ENCODE measurements around the gene LRIG1. TPM values are rescaled to one million over a fixed set of nuclear protein-coding genes. Genes with fewer than 3 reads are reported as not detected.

LRIG1 gene
- total and polyA plus RNA-seq, 9 of the 15 experiments (the other 6 are each of a cell fraction or from before 2014, with no cell fraction given), result 0.05 to 0.38 (median 0.13) TPM; not detected in 3

GRCh38 chr3:66342717-66343356 lies 158.0 kb downstream of the LRIG1 start (continued):
- TF ChIP-seq, protein P1, sequence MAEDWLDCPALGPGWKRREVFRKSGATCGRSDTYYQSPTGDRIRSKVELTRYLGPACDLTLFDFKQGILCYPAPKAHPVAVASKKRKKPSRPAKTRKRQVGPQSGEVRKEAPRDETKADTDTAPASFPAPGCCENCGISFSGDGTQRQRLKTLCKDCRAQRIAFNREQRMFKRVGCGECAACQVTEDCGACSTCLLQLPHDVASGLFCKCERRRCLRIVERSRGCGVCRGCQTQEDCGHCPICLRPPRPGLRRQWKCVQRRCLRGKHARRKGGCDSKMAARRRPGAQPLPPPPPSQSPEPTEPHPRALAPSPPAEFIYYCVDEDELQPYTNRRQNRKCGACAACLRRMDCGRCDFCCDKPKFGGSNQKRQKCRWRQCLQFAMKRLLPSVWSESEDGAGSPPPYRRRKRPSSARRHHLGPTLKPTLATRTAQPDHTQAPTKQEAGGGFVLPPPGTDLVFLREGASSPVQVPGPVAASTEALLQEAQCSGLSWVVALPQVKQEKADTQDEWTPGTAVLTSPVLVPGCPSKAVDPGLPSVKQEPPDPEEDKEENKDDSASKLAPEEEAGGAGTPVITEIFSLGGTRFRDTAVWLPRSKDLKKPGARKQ (CRISPR knock-in tag; IDR thresholded peaks at IDR 0.05), result no peak
- no peak for TF ChIP-seq ZNF644 (tag; IDR thresholded peaks at IDR 0.05; ENCODE audit: low read depth)
- no peak for TF ChIP-seq SIN3B (IDR thresholded peaks at IDR 0.05; ENCODE audit: low read depth)
- no peak for TF ChIP-seq ZEB2 (IDR thresholded peaks at IDR 0.05)

DNA sequence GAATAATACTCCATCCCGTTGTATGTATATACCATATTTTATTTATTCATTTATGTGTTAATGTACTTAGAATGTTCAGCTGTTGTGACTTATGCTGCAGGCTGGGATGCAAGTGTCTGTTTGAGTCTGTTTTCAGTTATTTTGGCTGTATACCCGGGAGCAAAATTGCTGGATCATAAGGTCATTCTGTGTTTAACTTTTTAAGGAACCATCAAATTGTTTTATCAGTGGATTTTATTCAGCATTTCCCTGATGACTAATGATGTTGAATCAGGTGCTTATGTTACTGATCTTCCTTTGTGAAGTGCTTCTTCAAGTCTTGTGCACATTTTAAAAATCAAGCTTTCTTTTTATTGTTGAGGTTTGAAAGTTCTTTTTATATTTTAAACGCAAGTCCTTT lies 161.9 kb downstream of the LRIG1 start:
- no peak overlapping the region for H3K4me3 ChIP-seq
- H3K4me2 ChIP-seq (ENCODE audit: insufficient read depth, low read length), result no peak overlapping the region
- CTCF ChIA-PET (ENCODE audit: low intra/inter-chr PET ratio), result no interaction called here
- POLR2A ChIA-PET, result interaction anchor here (0.7 to 1.0 kb wide), 2 partner anchors 24 to 62 kb away, joined by 3 read pairs; no protein-coding TSS in a partner anchor
- no peak for FAIRE-seq
- no peaks in the 10 kb centered on the region for H3K4me1 ChIP-seq (replicated peaks in 1 of 2; ENCODE audit: control insufficient read depth in 2 of 2, insufficient read depth in 2 of 2, low read length in 2 of 2)
- no peaks in the 10 kb centered on the region for H3K9me1 ChIP-seq (ENCODE audit: control insufficient read depth, insufficient read depth, low read length)
- DNase-seq (ENCODE audit: extremely low read depth in 1 of 4, low spot score in 3 of 4), result no peak
- no peak overlapping the region for H3K27ac ChIP-seq (ENCODE audit: extremely low read depth, low read depth, low read length)
- H4K20me1 ChIP-seq (replicated peaks; ENCODE audit: control insufficient read depth, insufficient read depth, low read length), result no peaks in the 10 kb centered on the region
- H3K9me3 ChIP-seq (replicated peaks; ENCODE audit: control insufficient read depth, insufficient read depth, low read depth, low read length), result no peaks in the 10 kb centered on the region
- WGBS (ENCODE audit: insufficient coverage, low coverage, missing lambda C conversion rate), result 16% methylated on average over 3 of the region's 3 CpGs
- no peaks in the 10 kb centered on the region for H3K36me3 ChIP-seq (ENCODE audit: control insufficient read depth, insufficient read depth, low read length)
- H3K79me2 ChIP-seq (ENCODE audit: control insufficient read depth, insufficient read depth, low read length), result no peaks in the 10 kb centered on the region
- BruUV-seq (replicated peaks), result no TSS peak
- intact Hi-C loops (cut with micrococcal nuclease), result no loop called here
- ATAC-seq, result no peak
- H3K9ac ChIP-seq (ENCODE audit: insufficient read depth in 1 of 2, low read depth in 2 of 2, low read length in 2 of 2), result no peak overlapping the region
- H2AFZ ChIP-seq (ENCODE audit: low read depth, low read length), result no peak overlapping the region
- in situ Hi-C loops (cut with MboI), result no loop called here
- no peaks in the 10 kb centered on the region for H3K27me3 ChIP-seq (ENCODE audit: control insufficient read depth in 2 of 2, insufficient read depth in 2 of 2, low read length in 2 of 2)
- TF ChIP-seq NR2C2 (CRISPR knock-in tag; IDR thresholded peaks at IDR 0.05) (no peak), NR2C2 (tag; IDR thresholded peaks at IDR 0.05) (no peak), POLR2AphosphoS2 (IDR thresholded peaks at IDR 0.05; ENCODE audit: low read length) (no peak), BRD9 (IDR thresholded peaks at IDR 0.05; ENCODE audit: low read depth, partially characterized antibody) (no peak), GABPA (tag; conservative IDR thresholded peaks at IDR 0.05; ENCODE audit: low read depth) (no peak), PHF8 (IDR thresholded peaks at IDR 0.05; ENCODE audit: borderline replicate concordance, low read length) (no peak), ZNF197 (CRISPR knock-in tag; IDR thresholded peaks at IDR 0.05; ENCODE audit: low read depth) (no peak), TAL1 (IDR thresholded peaks at IDR 0.05) (no peak), HOXB6 (CRISPR knock-in tag; IDR thresholded peaks at IDR 0.05; ENCODE audit: borderline replicate concordance) (no peak), NFE2L1 (tag; IDR thresholded peaks at IDR 0.05; ENCODE audit: borderline replicate concordance, low read depth) (no peak)
- TF ChIP-seq, protein P2, sequence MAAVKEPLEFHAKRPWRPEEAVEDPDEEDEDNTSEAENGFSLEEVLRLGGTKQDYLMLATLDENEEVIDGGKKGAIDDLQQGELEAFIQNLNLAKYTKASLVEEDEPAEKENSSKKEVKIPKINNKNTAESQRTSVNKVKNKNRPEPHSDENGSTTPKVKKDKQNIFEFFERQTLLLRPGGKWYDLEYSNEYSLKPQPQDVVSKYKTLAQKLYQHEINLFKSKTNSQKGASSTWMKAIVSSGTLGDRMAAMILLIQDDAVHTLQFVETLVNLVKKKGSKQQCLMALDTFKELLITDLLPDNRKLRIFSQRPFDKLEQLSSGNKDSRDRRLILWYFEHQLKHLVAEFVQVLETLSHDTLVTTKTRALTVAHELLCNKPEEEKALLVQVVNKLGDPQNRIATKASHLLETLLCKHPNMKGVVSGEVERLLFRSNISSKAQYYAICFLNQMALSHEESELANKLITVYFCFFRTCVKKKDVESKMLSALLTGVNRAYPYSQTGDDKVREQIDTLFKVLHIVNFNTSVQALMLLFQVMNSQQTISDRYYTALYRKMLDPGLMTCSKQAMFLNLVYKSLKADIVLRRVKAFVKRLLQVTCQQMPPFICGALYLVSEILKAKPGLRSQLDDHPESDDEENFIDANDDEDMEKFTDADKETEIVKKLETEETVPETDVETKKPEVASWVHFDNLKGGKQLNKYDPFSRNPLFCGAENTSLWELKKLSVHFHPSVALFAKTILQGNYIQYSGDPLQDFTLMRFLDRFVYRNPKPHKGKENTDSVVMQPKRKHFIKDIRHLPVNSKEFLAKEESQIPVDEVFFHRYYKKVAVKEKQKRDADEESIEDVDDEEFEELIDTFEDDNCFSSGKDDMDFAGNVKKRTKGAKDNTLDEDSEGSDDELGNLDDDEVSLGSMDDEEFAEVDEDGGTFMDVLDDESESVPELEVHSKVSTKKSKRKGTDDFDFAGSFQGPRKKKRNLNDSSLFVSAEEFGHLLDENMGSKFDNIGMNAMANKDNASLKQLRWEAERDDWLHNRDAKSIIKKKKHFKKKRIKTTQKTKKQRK (IDR thresholded peaks at IDR 0.05; ENCODE audit: borderline replicate concordance, low read depth, low read length), result no peak
